Stimulated activated naive B cell treated with anti-CD40 and anti-IgM and Interleukin-4, amounts not matched to agents 10 μg/mL and 1 μg/mL and 100 μg/mL, for 72 hours (primary cell): ENCODE measurements around the gene HBM.
A peak's percentile ranks its signal among the peaks of the same experiment; 100 is the strongest.
"Not testable (repeated sequence)": the region's sequence is repeated elsewhere in the genome, so short reads cannot be mapped to it uniquely, and the experiment has no call there.

Source experiments
- ATAC-seq, 2 donors: fragments of 150-1000 bp; cut with Tn5 transposase; replicated peaks; 2 replicates each; pipeline ENCODE4 v1.10.0; 2021; ENCODE audit warnings: moderate library complexity in 1 of 2
- DNase-seq: peaks from one replicate; pipeline ENCODE4 v3.0.0; 2021
- H3K27ac Mint-ChIP-seq: one replicate; pipeline ENCODE4 v1.8.0; 2022; ENCODE audit warnings: mild to moderate bottlenecking, mixed read lengths
- H3K27me3 Mint-ChIP-seq, 2 donors: one replicate each; pipeline ENCODE4 v1.8.0; 2022; ENCODE audit warnings: mixed read lengths in 2 of 2
- H3K36me3 Mint-ChIP-seq, 2 donors: one replicate each; pipeline ENCODE4 v1.8.0; 2022; ENCODE audit warnings: mixed read lengths in 2 of 2, mild to moderate bottlenecking in 1 of 2
- H3K4me1 Mint-ChIP-seq, 2 donors: one replicate each; pipeline ENCODE4 v1.8.0; 2022; ENCODE audit warnings: mixed read lengths in 2 of 2, mild to moderate bottlenecking in 1 of 2
- H3K4me3 Mint-ChIP-seq, 2 donors: one replicate each; pipeline ENCODE4 v1.8.0; 2022; ENCODE audit warnings: mild to moderate bottlenecking in 2 of 2, mixed read lengths in 2 of 2, moderate library complexity in 1 of 2
- H3K9me3 Mint-ChIP-seq, 2 donors: one replicate each; pipeline ENCODE4 v1.8.0; 2022; ENCODE audit warnings: mixed read lengths in 2 of 2, mild to moderate bottlenecking in 1 of 2

Gene HBM

DNA sequence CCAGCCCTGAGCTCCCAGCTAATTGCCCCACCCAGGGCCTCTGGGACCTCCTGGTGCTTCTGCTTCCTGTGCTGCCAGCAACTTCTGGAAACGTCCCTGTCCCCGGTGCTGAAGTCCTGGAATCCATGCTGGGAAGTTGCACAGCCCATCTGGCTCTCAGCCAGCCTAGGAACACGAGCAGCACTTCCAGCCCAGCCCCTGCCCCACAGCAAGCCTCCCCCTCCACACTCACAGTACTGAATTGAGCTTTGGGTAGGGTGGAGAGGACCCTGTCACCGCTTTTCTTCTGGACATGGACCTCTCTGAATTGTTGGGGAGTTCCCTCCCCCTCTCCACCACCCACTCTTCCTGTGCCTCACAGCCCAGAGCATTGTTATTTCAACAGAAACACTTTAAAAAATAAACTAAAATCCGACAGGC is 4.3 kb downstream of the HBM start:
- H3K27me3 Mint-ChIP-seq: peaks cover 51 to 83% of the 10 kb centered on the region in 2 donors
- not testable (repeated sequence) for H3K27ac Mint-ChIP-seq, H3K4me3 Mint-ChIP-seq, ATAC-seq, H3K36me3 Mint-ChIP-seq, DNase-seq, H3K9me3 Mint-ChIP-seq
- peaks cover 15 to 40% of the 10 kb centered on the region in 2 donors for H3K4me1 Mint-ChIP-seq

DNA sequence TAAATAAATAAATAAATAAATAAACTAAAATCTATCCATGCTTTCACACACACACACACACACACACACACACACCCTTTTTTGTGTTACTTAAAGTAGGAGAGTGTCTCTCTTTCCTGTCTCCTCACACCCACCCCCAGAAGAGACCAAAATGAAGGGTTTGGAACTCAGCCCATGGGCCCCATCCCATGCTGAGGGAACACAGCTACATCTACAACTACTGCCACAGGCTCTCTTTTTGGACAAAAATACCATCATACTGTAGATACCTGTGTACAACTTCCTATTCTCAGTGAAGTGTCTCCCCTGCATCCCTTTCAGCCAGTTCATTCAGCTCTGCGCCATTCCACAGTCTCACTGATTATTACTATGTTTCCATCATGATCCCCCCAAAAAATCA is 5.0 kb downstream of the HBM start:
- Mint-ChIP-seq H3K9me3 (no peaks in the 10 kb centered on the region), H3K4me3 (no peak overlapping the region), H3K4me1 (peaks cover 19 to 40% of the 10 kb centered on the region in 2 donors), H3K36me3 (no peaks in the 10 kb centered on the region), H3K27me3 (peaks cover 57 to 83% of the 10 kb centered on the region in 2 donors), H3K27ac (no peak overlapping the region)
- ATAC-seq: no peak
- no peak for DNase-seq

DNA sequence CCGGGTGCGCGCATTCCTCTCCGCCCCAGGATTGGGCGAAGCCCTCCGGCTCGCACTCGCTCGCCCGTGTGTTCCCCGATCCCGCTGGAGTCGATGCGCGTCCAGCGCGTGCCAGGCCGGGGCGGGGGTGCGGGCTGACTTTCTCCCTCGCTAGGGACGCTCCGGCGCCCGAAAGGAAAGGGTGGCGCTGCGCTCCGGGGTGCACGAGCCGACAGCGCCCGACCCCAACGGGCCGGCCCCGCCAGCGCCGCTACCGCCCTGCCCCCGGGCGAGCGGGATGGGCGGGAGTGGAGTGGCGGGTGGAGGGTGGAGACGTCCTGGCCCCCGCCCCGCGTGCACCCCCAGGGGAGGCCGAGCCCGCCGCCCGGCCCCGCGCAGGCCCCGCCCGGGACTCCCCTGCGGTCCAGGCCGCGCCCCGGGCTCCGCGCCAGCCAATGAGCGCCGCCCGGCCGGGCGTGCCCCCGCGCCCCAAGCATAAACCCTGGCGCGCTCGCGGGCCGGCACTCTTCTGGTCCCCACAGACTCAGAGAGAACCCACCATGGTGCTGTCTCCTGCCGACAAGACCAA is 6.7 kb downstream of the HBM start, which contains the start of gene HBA2:
TSS of gene HBA2 (plus strand) at position 503 of the 568 bp plus-strand sequence. CDS start at position 540, 37 bp downstream.
- Mint-ChIP-seq H3K27ac (peak within 1 kb of the TSS; percentile 42), H3K4me3 (peak within 1 kb of the TSS; percentile 62 to 66), H3K27me3 (peaks cover 50 to 76% of the 10 kb centered on the region in 2 donors), H3K4me1 (peaks cover 17 to 30% of the 10 kb centered on the region in 2 donors)
- H3K9me3 Mint-ChIP-seq, H3K36me3 Mint-ChIP-seq, DNase-seq: not testable (repeated sequence)
- peak; percentile 27 to 33 for ATAC-seq

DNA sequence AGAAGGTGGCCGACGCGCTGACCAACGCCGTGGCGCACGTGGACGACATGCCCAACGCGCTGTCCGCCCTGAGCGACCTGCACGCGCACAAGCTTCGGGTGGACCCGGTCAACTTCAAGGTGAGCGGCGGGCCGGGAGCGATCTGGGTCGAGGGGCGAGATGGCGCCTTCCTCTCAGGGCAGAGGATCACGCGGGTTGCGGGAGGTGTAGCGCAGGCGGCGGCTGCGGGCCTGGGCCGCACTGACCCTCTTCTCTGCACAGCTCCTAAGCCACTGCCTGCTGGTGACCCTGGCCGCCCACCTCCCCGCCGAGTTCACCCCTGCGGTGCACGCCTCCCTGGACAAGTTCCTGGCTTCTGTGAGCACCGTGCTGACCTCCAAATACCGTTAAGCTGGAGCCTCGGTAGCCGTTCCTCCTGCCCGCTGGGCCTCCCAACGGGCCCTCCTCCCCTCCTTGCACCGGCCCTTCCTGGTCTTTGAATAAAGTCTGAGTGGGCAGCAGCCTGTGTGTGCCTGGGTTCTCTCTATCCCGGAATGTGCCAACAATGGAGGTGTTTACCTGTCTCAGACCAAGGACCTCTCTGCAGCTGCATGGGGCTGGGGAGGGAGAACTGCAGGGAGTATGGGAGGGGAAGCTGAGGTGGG is 7.6 kb downstream of the HBM start:
- H3K27ac Mint-ChIP-seq: peak overlapping the region; percentile 37
- not testable (repeated sequence) for ATAC-seq, H3K36me3 Mint-ChIP-seq, DNase-seq, H3K9me3 Mint-ChIP-seq
- peaks cover 53 to 76% of the 10 kb centered on the region in 2 donors for H3K27me3 Mint-ChIP-seq
- H3K4me3 Mint-ChIP-seq: peak overlapping the region; percentile 62 to 66
- H3K4me1 Mint-ChIP-seq: peaks cover 17 to 35% of the 10 kb centered on the region in 2 donors

DNA sequence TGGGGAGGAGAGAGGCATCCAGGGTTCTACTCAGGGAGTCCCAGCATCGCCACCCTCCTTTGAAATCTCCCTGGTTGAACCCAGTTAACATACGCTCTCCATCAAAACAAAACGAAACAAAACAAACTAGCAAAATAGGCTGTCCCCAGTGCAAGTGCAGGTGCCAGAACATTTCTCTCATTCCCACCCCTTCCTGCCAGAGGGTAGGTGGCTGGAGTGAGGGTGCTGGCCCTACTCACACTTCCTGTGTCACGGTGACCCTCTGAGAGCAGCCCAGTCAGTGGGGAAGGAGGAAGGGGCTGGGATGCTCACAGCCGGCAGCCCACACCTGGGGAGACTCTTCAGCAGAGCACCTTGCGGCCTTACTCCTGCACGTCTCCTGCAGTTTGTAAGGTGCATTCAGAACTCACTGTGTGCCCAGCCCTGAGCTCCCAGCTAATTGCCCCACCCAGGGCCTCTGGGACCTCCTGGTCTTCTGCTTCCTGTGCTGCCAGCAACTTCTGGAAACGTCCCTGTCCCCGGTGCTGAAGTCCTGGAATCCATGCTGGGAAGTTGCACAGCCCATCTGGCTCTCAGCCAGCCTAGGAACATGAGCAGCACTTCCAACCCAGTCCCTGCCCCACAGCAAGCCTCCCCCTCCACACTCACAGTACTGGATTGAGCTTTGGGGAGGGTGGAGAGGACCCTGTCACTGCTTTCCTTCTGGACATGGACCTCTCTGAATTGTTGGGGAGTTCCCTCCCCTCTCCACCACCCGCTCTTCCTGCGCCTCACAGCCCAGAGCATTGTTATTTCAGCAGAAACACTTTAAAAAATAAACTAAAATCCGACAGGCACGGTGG is 8.4 kb downstream of the HBM start:
- H3K4me3 Mint-ChIP-seq, ATAC-seq, H3K36me3 Mint-ChIP-seq, DNase-seq, H3K9me3 Mint-ChIP-seq: not testable (repeated sequence)
- H3K4me1 Mint-ChIP-seq: peaks cover 17 to 35% of the 10 kb centered on the region in 2 donors
- H3K27ac Mint-ChIP-seq: peak overlapping the region; percentile 28
- H3K27me3 Mint-ChIP-seq: peaks cover 49 to 71% of the 10 kb centered on the region in 2 donors

DNA sequence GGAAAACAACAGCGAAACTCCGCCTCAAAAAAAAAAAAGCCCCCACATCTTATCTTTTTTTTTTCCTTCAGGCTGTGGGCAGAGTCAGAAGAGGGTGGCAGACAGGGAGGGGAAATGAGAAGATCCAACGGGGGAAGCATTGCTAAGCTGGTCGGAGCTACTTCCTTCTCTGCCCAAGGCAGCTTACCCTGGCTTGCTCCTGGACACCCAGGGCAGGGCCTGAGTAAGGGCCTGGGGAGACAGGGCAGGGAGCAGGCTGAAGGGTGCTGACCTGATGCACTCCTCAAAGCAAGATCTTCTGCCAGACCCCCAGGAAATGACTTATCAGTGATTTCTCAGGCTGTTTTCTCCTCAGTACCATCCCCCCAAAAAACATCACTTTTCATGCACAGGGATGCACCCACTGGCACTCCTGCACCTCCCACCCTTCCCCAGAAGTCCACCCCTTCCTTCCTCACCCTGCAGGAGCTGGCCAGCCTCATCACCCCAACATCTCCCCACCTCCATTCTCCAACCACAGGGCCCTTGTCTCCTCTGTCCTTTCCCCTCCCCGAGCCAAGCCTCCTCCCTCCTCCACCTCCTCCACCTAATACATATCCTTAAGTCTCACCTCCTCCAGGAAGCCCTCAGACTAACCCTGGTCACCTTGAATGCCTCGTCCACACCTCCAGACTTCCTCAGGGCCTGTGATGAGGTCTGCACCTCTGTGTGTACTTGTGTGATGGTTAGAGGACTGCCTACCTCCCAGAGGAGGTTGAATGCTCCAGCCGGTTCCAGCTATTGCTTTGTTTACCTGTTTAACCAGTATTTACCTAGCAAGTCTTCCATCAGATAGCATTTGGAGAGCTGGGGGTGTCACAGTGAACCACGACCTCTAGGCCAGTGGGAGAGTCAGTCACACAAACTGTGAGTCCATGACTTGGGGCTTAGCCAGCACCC is 9.5 kb downstream of the HBM start:
- Mint-ChIP-seq H3K4me3 (peak overlapping the region; percentile 6 to 35), H3K4me1 (peaks cover 17 to 39% of the 10 kb centered on the region in 2 donors), H3K9me3 (no peaks in the 10 kb centered on the region), H3K27me3 (peaks cover 46 to 60% of the 10 kb centered on the region in 2 donors), H3K36me3 (no peaks in the 10 kb centered on the region), H3K27ac (peak overlapping the region; percentile 76)
- DNase-seq (no peak), ATAC-seq (no peak)

DNA sequence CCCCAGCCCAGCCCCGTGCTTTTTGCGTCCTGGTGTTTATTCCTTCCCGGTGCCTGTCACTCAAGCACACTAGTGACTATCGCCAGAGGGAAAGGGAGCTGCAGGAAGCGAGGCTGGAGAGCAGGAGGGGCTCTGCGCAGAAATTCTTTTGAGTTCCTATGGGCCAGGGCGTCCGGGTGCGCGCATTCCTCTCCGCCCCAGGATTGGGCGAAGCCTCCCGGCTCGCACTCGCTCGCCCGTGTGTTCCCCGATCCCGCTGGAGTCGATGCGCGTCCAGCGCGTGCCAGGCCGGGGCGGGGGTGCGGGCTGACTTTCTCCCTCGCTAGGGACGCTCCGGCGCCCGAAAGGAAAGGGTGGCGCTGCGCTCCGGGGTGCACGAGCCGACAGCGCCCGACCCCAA is 10.2 kb downstream of the HBM start:
- not testable (repeated sequence) for H3K9me3 Mint-ChIP-seq, H3K27ac Mint-ChIP-seq, DNase-seq, H3K36me3 Mint-ChIP-seq
- Mint-ChIP-seq H3K4me3 (peak overlapping the region in 1 of 2 donors; percentile 47), H3K4me1 (peaks cover 18 to 40% of the 10 kb centered on the region in 2 donors), H3K27me3 (peaks cover 40 to 52% of the 10 kb centered on the region in 2 donors)
- peak in 1 of 2 donors; percentile 3 for ATAC-seq

DNA sequence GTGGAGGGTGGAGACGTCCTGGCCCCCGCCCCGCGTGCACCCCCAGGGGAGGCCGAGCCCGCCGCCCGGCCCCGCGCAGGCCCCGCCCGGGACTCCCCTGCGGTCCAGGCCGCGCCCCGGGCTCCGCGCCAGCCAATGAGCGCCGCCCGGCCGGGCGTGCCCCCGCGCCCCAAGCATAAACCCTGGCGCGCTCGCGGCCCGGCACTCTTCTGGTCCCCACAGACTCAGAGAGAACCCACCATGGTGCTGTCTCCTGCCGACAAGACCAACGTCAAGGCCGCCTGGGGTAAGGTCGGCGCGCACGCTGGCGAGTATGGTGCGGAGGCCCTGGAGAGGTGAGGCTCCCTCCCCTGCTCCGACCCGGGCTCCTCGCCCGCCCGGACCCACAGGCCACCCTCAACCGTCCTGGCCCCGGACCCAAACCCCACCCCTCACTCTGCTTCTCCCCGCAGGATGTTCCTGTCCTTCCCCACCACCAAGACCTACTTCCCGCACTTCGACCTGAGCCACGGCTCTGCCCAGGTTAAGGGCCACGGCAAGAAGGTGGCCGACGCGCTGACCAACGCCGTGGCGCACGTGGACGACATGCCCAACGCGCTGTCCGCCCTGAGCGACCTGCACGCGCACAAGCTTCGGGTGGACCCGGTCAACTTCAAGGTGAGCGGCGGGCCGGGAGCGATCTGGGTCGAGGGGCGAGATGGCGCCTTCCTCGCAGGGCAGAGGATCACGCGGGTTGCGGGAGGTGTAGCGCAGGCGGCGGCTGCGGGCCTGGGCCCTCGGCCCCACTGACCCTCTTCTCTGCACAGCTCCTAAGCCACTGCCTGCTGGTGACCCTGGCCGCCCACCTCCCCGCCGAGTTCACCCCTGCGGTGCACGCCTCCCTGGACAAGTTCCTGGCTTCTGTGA is 11.0 kb downstream of the HBM start, which contains the start of gene HBA1:
TSS of gene HBA1 (plus strand) at position 204 of the 906 bp plus-strand sequence. CDS start at position 241, 37 bp downstream.
- H3K36me3 Mint-ChIP-seq, H3K9me3 Mint-ChIP-seq, DNase-seq: not testable (repeated sequence)
- ATAC-seq: peak; percentile 22 to 36
- peak within 1 kb of the TSS in 1 of 2 donors; percentile 47 for H3K4me3 Mint-ChIP-seq
- peak within 1 kb of the TSS; percentile 31 for H3K27ac Mint-ChIP-seq
- H3K4me1 Mint-ChIP-seq: peaks cover 22 to 45% of the 10 kb centered on the region in 2 donors
- peaks cover 37 to 47% of the 10 kb centered on the region in 2 donors for H3K27me3 Mint-ChIP-seq

DNA sequence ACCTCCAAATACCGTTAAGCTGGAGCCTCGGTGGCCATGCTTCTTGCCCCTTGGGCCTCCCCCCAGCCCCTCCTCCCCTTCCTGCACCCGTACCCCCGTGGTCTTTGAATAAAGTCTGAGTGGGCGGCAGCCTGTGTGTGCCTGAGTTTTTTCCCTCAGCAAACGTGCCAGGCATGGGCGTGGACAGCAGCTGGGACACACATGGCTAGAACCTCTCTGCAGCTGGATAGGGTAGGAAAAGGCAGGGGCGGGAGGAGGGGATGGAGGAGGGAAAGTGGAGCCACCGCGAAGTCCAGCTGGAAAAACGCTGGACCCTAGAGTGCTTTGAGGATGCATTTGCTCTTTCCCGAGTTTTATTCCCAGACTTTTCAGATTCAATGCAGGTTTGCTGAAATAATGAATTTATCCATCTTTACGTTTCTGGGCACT is 11.6 kb downstream of the HBM start:
- H3K27ac Mint-ChIP-seq: peak overlapping the region; percentile 31
- H3K27me3 Mint-ChIP-seq: peaks cover 34 to 44% of the 10 kb centered on the region in 2 donors
- no peaks in the 10 kb centered on the region for H3K36me3 Mint-ChIP-seq
- peaks cover 24 to 46% of the 10 kb centered on the region in 2 donors for H3K4me1 Mint-ChIP-seq
- DNase-seq (no peak), ATAC-seq (no peak)
- H3K4me3 Mint-ChIP-seq: no peak overlapping the region
- no peaks in the 10 kb centered on the region for H3K9me3 Mint-ChIP-seq

DNA sequence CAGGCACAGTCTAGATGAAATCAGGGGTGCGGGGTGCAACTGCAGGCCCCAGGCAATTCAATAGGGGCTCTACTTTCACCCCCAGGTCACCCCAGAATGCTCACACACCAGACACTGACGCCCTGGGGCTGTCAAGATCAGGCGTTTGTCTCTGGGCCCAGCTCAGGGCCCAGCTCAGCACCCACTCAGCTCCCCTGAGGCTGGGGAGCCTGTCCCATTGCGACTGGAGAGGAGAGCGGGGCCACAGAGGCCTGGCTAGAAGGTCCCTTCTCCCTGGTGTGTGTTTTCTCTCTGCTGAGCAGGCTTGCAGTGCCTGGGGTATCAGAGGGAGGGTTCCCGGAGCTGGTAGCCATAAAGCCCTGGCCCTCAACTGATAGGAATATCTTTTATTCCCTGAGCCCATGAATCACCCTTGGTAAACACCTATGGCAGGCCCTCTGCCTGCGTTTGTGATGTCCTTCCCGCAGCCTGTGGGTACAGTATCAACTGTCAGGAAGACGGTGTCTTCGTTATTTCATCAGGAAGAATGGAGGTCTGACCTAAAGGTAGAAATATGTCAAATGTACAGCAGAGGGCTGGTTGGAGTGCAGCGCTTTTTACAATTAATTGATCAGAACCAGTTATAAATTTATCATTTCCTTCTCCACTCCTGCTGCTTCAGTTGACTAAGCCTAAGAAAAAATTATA is 12.3 kb downstream of the HBM start:
- H3K9me3 Mint-ChIP-seq: no peaks in the 10 kb centered on the region
- peaks cover 24 to 46% of the 10 kb centered on the region in 2 donors for H3K4me1 Mint-ChIP-seq
- H3K4me3 Mint-ChIP-seq: peak overlapping the region in 1 of 2 donors; percentile 59
- H3K27ac Mint-ChIP-seq: no peak overlapping the region
- peaks cover 4% of the 10 kb centered on the region in 2 donors for H3K36me3 Mint-ChIP-seq
- no peak for DNase-seq
- ATAC-seq: no peak
- H3K27me3 Mint-ChIP-seq: peaks cover 34 to 44% of the 10 kb centered on the region in 2 donors

DNA sequence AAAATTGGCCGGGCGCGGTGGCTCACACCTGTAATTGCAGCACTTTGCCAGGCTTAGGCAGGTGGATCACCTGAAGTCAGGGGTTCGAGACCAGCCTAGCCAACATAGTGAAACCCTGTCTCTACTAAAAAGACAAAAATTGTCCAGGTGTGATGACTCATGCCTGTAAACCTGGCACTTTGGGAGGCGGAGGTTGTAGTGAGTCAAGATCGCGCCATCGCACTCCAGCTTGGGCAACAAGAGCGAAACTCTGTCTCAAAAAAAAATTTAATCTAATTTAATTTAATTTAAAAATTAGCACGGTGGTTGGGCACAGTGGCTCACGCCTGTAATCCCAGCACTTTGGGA is 12.9 kb downstream of the HBM start:
- Mint-ChIP-seq H3K4me3 (no peak overlapping the region), H3K27ac (no peak overlapping the region), H3K27me3 (peaks cover 30 to 39% of the 10 kb centered on the region in 2 donors), H3K36me3 (peaks cover 4% of the 10 kb centered on the region in 2 donors), H3K9me3 (no peaks in the 10 kb centered on the region), H3K4me1 (peaks cover 21 to 41% of the 10 kb centered on the region in 2 donors)
- ATAC-seq (no peak), DNase-seq (no peak)
